Hepatocyte (in vitro differentiated cells): ENCODE measurements around the gene MAP3K2. TPM values are rescaled to one million over a fixed set of nuclear protein-coding genes. Genes with fewer than 3 reads are reported as not detected.

Source experiments
- DNase-seq: peaks from one replicate; pipeline ENCODE4 v3.0.0-alpha.2; 2016; ENCODE audit warnings: low spot score
- H2AFZ ChIP-seq: fragments of 200-600 bp; sonication (generic); 2 replicates; pipeline ENCODE4 v1.6.0; 2016; ENCODE audit warnings: antibody characterized with exemption, mild to moderate bottlenecking
- H3K27ac ChIP-seq: fragments of 200-600 bp; sonication (generic); 2 replicates; pipeline ENCODE4 v1.5.1; 2016; ENCODE audit warnings: mild to moderate bottlenecking
- H3K27me3 ChIP-seq: fragments of 200-600 bp; sonication (generic); 2 replicates; pipeline ENCODE4 v1.6.1; 2016
- H3K36me3 ChIP-seq: fragments of 200-600 bp; sonication (generic); replicated peaks from 2 replicates; pipeline ENCODE4 v1.5.1; 2016; ENCODE audit warnings: low read depth; ENCODE audit not compliant: insufficient read depth
- H3K4me1 ChIP-seq: fragments of 200-600 bp; sonication (generic); 2 replicates; pipeline ENCODE4 v1.5.1; 2016; ENCODE audit warnings: mild to moderate bottlenecking, moderate library complexity; ENCODE audit not compliant: insufficient read depth
- H3K4me2 ChIP-seq: fragments of 200-600 bp; sonication (generic); 2 replicates; pipeline ENCODE4 v1.6.0; 2016
- H3K4me3 ChIP-seq: fragments of 200-600 bp; sonication (generic); 2 replicates; pipeline ENCODE4 v1.5.1; 2016; ENCODE audit warnings: mild to moderate bottlenecking
- H3K79me2 ChIP-seq: fragments of 200-600 bp; sonication (generic); 2 replicates; pipeline ENCODE4 v1.6.0; 2017; ENCODE audit warnings: mild to moderate bottlenecking
- H3K9me2 ChIP-seq: fragments of 200-600 bp; sonication (generic); replicated peaks from 2 replicates; pipeline ENCODE4 v1.6.0; 2017; ENCODE audit warnings: mild to moderate bottlenecking; ENCODE audit not compliant: insufficient read depth
- H3K9me3 ChIP-seq: fragments of 200-600 bp; sonication (generic); 2 replicates; pipeline ENCODE4 v1.5.1; 2016; ENCODE audit warnings: low read depth, mild to moderate bottlenecking
- H4K20me1 ChIP-seq: fragments of 200-600 bp; sonication (generic); 2 replicates; pipeline ENCODE4 v1.6.0; 2016; ENCODE audit warnings: mild to moderate bottlenecking; ENCODE audit not compliant: insufficient read depth, poor library complexity, severe bottlenecking
- CTCF ChIP-seq: fragments of 200-600 bp; sonication (generic); IDR thresholded peaks from 2 replicates; pipeline ENCODE4 v1.5.1; 2016; ENCODE audit warnings: antibody characterized with exemption, mild to moderate bottlenecking; ENCODE audit not compliant: poor library complexity
- EZH2 ChIP-seq: fragments of 200-600 bp; sonication (generic); IDR thresholded peaks from 2 replicates; pipeline ENCODE4 v1.6.1; 2016; ENCODE audit warnings: antibody characterized with exemption, mild to moderate bottlenecking, borderline replicate concordance
- EZH2phosphoT487 ChIP-seq: fragments of 200-600 bp; sonication (generic); IDR thresholded peaks from one replicate; pipeline ENCODE4 v1.6.1; 2018; ENCODE audit warnings: antibody characterized with exemption, mild to moderate bottlenecking, low read depth, moderate library complexity; ENCODE audit not compliant: unreplicated experiment, severe bottlenecking
- WGBS: methylation state at CpG from one replicate; pipeline ENCODE4 v1.1.6; 2016; ENCODE audit warnings: low lambda C conversion rate; ENCODE audit errors: missing lambda C conversion rate; 5-methylcytosine and 5-hydroxymethylcytosine counted together
- polyA plus RNA-seq: library from polyadenylated mRNA; unstranded; fragments of >200 nt; fragmentation: Nextera tagmentation; extraction: Ambion mirVana; gene quantifications from 2 replicates; pipeline ENCODE4 v1.2.1, GENCODE V29; 2016
- total RNA-seq: library from RNA; depleted of rRNA; stranded (reverse); fragments of >200 nt; gene quantifications from 2 replicates; pipeline ENCODE4 v1.2.3, GENCODE V29; 2014

MAP3K2 gene
- total and polyA plus RNA-seq, 2 experiments from 2014 or later = 28.5 to 52.5 TPM

GRCh38 chr2:127256866-127257265, 130.9 kb downstream of the MAP3K2 start:
- Histone ChIP-seq H3K27me3 (no peaks in the 10 kb centered on the region), H3K4me3 (no peak overlapping the region), H4K20me1 (no peaks in the 10 kb centered on the region), H2AFZ (no peak overlapping the region), H3K9me2 (no peaks in the 10 kb centered on the region), H3K9me3 (no peaks in the 10 kb centered on the region), H3K4me1 (no peaks in the 10 kb centered on the region), H3K79me2 (no peaks in the 10 kb centered on the region), H3K36me3 (no peaks in the 10 kb centered on the region), H3K4me2 (no peak overlapping the region), H3K27ac (no peak overlapping the region)
- 78% methylated on average over 8 of the region's 8 CpGs for WGBS
- TF ChIP-seq EZH2phosphoT487 (no peak), CTCF (no peak), EZH2 (no peak)
- no peak for DNase-seq

- Histone ChIP-seq H3K36me3 (no peaks in the 10 kb centered on the region), H3K4me3 (no peak overlapping the region), H3K79me2 (no peaks in the 10 kb centered on the region), H3K4me2 (no peak overlapping the region), H2AFZ (no peak overlapping the region), H3K27ac (no peak overlapping the region), H4K20me1 (no peaks in the 10 kb centered on the region), H3K9me2 (no peaks in the 10 kb centered on the region), H3K4me1 (no peaks in the 10 kb centered on the region), H3K9me3 (no peaks in the 10 kb centered on the region), H3K27me3 (no peaks in the 10 kb centered on the region)
- DNase-seq = no peak
- TF ChIP-seq EZH2 = no peak
- TF ChIP-seq EZH2phosphoT487 = no peak
- no peak for TF ChIP-seq CTCF
- 98% methylated on average over 3 of the region's 3 CpGs for WGBS
These were observed 131.4 kb downstream of the MAP3K2 start for GRCh38 chr2:127256381-127256780.

- Histone ChIP-seq H3K4me3 (no peak overlapping the region), H3K9me3 (no peaks in the 10 kb centered on the region), H3K4me1 (no peaks in the 10 kb centered on the region), H3K27me3 (no peaks in the 10 kb centered on the region), H4K20me1 (no peaks in the 10 kb centered on the region), H3K27ac (no peak overlapping the region), H3K4me2 (no peak overlapping the region), H3K9me2 (no peaks in the 10 kb centered on the region), H2AFZ (no peak overlapping the region), H3K79me2 (no peaks in the 10 kb centered on the region), H3K36me3 (no peaks in the 10 kb centered on the region)
- WGBS = over 99% methylated on average over 6 of the region's 6 CpGs
- no peak for DNase-seq
- no peak for TF ChIP-seq EZH2phosphoT487
- no peak for TF ChIP-seq CTCF
- no peak for TF ChIP-seq EZH2
These were observed 132.1 kb downstream of the MAP3K2 start for GRCh38 chr2:127255721-127256120.

- Histone ChIP-seq H3K27me3 (no peaks in the 10 kb centered on the region), H2AFZ (no peak overlapping the region), H3K4me3 (no peak overlapping the region), H3K27ac (no peak overlapping the region), H3K9me2 (no peaks in the 10 kb centered on the region), H4K20me1 (no peaks in the 10 kb centered on the region), H3K9me3 (no peaks in the 10 kb centered on the region), H3K4me2 (no peak overlapping the region), H3K79me2 (no peaks in the 10 kb centered on the region), H3K4me1 (no peaks in the 10 kb centered on the region), H3K36me3 (no peaks in the 10 kb centered on the region)
- WGBS = 85% methylated on average over 2 of the region's 2 CpGs
- TF ChIP-seq EZH2phosphoT487 = no peak
- no peak for TF ChIP-seq CTCF
- no peak for TF ChIP-seq EZH2
- no peak for DNase-seq
These were observed 132.6 kb downstream of the MAP3K2 start for GRCh38 chr2:127255146-127255545.
